ENCODE results near the gene PLPP1. TPM values are rescaled to one million over a fixed set of nuclear protein-coding genes. Genes with fewer than 3 reads are reported as not detected.

Gene PLPP1
- 75.9 TPM for total RNA-seq
- long read RNA-seq, transcript PLPP1-201 (6 exons, 1,550 nt): minor isoform, 95 of 237 reads
- long read RNA-seq, transcript PLPP1-202 (6 exons, 1,597 nt): major isoform, 110 of 237 reads
- long read RNA-seq, partial matches to known transcripts: 2 of 237 reads
- long read RNA-seq, other reads (novel, unspliced or antisense): 30 of 237 reads

DNA sequence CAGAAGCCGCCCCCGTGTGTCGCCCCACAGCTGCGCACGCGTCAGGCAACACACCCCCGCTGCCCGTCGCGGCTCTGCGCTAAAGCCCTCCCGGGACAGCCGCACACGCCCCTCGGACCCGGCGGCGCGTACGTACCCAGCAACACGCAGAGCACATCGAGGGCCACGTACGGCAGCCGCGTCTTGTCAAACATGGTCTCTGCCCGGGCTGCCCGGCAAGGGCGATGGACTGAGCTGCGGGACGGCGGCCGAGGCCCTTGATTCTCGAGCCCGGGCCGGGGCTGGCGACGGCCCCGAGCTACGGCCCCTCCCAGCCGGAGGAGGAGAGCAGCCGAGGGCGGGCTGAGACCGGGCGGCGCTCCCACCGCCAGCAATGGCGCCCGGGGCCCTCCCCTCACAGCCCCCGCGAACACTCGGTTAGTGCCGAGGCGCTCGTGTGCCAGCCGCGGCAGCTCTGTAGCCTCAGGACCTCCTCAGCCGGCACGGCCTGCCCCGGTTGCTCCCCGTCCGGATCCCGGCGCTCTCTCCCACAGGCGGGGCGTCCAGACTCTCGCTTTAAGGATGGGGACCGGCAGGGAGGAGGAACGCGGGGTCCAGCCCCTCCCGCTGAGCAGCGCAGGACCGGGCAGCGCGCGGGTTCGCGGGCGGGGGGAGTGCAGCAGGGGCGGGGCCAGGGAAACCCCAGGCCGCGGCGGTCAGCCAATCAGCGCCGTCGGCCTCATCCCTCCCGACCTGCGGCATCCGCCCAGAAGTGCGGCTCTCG, at the start of gene PLPP1:
PLPP1 (minus strand) TSS at position 529 of the 763 bp plus-strand sequence; CDS start at position 194, 335 bp downstream.
- DNase-seq (peak; percentile 94), ATAC-seq (ENCODE audit: poor library complexity) (peak; percentile 95)
- intact Hi-C loops (cut with DNase I): loop anchor here (5.0 to 10.0 kb wide), 3 partner anchors 43 to 150 kb away; no protein-coding TSS in a partner anchor

DNA sequence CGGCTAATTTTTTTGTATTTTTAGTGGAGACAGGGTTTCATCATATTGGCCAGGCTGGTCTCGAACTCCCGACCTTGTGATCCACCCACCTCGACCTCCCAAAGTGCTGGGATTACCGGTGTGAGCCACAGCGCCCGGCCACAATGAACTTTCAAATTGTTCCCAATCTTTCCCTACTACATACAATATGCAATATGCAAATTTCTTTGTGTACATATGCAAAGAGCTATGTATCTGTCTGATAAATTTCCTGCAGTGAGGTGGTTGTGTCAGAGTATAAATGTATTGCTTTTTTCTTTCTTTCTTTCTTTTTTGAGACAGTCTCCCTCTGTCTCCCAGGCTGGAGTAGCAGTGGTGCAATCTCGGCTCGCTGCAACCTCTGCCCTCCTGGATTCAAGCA, 48.8 kb upstream of the PLPP1 start:
- DNase-seq (no peak), ATAC-seq (ENCODE audit: poor library complexity) (no peak)
- intact Hi-C loops (cut with DNase I): no loop called here

DNA sequence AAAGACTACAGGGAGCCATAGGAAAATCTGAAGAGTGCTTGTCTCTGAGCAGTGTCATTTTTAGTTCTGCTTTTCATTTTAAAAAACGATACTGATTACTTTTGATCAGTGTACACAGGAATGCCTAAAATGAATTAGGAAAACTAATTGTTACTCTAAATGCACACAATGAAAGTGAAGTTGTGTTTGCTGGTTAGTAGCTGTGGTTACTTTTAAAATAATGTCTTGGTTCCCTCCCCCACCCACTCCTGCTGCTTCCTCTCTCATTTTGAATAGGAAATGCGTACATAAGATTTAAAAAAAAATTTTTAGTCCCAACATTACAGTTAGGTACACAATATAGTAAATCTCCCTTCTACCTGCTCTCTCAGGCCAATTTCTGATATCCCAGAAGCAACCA, 47.5 kb upstream of the PLPP1 start:
- DNase-seq: no peak
- ATAC-seq (ENCODE audit: poor library complexity): no peak
- intact Hi-C loops (cut with DNase I): no loop called here

DNA sequence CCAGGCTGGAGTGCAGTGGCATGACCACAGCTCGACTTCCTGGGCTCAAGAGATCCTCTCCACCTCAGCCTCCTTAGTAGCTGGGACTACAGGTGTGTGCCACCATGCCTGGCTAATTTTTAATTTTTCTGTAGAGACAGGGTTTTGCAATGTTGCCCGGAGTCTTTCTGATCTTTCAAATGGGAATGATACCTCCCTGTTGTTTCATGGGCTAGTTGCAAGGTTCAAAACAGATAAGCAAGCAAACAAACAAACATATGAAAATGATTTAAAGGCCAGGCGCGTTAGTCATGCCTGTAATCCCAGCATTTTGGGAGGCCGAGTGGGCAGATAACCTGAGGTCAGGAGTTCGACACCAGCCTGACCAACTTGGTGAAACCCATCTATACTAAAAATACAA, 45.3 kb upstream of the PLPP1 start:
- intact Hi-C loops (cut with DNase I): no loop called here
- ATAC-seq (ENCODE audit: poor library complexity) (no peak), DNase-seq (no peak)

DNA sequence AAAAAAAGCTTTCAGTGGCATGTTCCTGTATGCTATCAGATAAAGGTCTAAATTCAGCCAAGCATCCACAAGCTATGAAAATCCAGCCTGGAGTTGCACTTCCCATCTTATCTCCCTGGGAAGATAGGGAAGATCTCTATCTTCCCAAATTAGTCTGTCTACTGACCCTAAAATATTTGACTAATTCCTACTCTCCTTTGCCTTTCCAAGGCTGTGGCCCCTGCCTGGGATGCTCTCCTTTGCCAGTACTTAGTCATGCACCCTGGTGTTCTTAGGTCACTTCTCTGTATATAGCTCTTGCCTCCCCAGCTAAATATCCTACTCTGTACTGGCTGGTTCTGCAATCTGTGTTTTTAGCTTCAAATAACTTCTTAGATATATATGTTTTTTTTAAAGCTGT, 44.0 kb upstream of the PLPP1 start:
- DNase-seq: no peak
- intact Hi-C loops (cut with DNase I): loop anchor here (5.0 kb wide), 1 partner anchor 41 kb away; no protein-coding TSS in a partner anchor

DNA sequence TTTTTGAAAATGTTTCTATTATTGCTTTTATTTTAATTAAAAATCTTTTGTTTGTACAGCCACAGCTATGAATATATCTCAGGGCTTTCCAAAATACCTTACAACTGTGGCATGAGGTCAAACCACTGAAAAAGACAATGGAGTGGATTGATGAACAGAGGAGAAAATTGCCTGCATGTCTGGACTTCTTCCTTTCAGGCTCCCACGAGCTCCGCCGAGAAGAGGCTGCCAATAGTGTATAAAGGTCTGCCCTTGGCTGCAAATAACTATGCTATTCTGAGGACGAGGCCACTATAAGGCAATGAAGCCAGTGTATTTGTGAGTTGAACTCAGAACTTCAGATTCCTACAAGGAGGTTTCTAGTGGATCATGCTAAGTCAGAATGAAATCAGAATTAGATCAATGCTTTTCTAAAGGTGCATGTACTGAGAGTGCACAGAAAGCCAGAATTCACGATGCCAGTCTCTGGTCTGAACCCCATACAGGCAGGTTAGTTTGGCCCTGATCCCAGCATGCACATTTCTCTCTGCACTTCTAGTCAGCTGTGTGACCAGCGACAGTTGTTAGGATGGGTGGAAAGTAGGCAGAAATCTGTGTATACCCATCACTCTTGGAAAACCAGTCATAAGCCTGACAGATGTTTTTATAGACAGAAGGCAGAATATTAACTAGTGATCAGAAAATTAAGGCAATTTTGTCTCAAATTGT, 42.7 kb upstream of the PLPP1 start:
- intact Hi-C loops (cut with DNase I): loop anchor here (5.0 kb wide), 1 partner anchor 40 kb away; no protein-coding TSS in a partner anchor
- DNase-seq: peak; percentile 73

More for the DNA sequence above, 44.0 kb upstream of the PLPP1 start:
- ATAC-seq (ENCODE audit: poor library complexity): peak; percentile 70

DNA sequence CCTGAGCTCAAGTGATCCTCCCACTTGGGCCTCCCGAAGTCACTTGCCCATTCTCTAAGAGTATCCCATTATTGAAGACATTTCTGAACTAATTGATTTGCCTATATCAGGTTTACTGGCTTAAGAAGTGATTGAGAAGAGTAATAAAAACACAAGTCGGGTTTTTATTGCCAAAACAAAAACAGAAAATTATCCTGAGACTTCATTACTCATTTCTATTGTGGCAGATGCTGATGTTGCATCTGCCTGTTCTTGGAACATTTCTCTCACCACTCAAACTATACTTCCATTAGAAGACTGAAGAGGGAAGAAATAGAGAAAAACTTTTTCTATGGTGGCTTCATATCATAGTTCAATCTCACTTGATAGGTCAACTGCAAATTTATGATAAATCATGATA, 41.9 kb upstream of the PLPP1 start:
- intact Hi-C loops (cut with DNase I): loop anchor here (5.0 kb wide), 1 partner anchor 39 kb away; no protein-coding TSS in a partner anchor
- ATAC-seq (ENCODE audit: poor library complexity) (no peak), DNase-seq (no peak)

More for the DNA sequence above, 42.7 kb upstream of the PLPP1 start:
- ATAC-seq (ENCODE audit: poor library complexity): peak; percentile 94

DNA sequence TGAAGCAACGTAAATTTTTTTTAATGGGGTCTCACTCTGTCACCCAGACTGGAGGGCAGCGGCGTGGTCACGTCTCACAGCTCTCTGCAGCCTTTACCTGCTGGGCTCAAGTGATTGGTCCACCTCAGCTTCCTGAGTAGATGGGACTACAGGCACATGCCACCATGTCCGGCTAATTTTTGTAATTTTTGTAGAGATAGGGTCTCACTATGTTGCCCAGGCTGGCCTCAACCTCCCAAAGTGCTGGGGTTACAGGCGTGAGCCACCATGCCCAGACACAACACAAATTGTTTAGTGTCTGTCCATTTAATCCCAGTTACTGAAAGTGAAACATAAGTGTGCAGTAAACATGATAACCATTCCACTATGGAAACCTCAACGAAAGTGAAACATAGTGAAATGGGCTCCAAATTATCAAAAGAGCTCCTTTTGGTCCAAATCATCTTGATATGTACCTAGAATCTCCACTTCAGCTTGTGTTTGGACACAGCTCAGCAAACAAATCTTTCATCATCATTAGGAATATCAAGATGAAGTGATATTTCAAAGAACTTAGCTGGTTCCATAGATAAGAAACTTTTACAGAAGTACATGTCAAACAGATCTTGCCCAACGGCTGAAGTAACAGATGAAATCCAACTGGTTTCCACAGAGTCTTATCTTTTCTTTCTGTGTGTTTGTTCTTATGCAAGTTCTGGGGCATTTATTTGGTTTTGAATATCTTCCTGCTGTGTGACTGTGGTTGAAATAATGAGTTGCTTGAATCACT, 41.2 kb upstream of the PLPP1 start:
- DNase-seq: no peak
- intact Hi-C loops (cut with DNase I): loop anchor here (5.0 kb wide), 1 partner anchor 39 kb away; no protein-coding TSS in a partner anchor
- peak; percentile 26 for ATAC-seq (ENCODE audit: poor library complexity)

DNA sequence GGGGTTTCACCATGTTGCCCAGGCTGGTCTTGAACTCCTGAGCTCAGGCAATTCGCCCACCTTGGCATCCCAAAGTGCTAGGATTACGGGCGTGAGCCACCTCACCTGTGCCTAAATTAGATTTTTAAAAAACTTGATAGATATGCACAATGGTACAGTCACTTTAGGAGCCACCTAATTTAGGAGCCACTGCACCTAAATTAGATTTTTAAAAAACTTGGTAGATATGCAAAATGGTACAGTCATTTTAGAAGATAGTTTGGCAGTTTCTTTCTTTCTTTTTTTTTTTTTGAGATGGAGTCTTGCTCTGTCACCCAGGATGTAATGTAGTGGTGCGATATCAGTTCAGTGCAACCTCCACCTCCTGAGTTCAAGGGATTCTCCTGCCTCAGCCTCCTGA, 37.8 kb upstream of the PLPP1 start:
- intact Hi-C loops (cut with DNase I): no loop called here
- ATAC-seq (ENCODE audit: poor library complexity) (no peak), DNase-seq (no peak)

DNA sequence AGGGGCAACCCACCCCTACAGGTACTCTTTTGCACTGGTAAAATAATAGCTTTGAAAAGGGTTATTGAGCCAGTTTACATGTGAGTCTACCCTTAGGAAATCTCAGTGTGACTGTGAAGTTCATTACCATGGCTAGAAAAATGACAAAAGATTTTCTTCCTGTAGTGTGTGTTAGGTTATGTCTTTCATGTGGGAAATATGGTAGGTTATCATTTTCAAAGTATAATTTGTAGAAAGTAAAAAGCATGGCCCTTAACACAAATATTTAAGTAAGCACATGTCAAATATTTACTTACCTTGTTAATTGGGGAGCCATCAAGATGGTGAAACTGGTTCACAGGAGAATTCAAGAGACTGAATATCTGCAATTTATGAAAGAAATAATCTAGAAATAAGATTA, 37.3 kb upstream of the PLPP1 start:
- intact Hi-C loops (cut with DNase I): no loop called here
- ATAC-seq (ENCODE audit: poor library complexity): no peak
- no peak for DNase-seq

DNA sequence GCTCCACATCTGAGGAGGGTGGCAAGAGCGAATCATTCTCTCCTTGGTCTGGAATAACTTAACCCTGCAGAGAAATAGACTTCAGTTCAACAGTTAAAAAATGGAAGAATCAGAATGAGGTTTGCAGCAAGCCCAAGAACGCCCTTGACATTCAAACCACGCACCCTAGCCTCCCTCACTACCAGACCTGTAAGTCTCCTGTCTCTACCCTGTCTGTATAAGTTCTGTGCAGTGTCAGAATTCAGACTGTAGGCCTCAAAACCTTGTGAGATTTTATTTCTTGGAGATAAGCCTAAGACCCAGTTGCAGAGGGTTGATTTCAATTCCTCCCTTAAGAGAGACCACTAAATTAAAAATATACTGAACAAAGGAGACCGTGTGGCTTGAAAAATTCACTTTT, 35.8 kb upstream of the PLPP1 start:
- ATAC-seq (ENCODE audit: poor library complexity) (no peak), DNase-seq (no peak)
- intact Hi-C loops (cut with DNase I): no loop called here

DNA sequence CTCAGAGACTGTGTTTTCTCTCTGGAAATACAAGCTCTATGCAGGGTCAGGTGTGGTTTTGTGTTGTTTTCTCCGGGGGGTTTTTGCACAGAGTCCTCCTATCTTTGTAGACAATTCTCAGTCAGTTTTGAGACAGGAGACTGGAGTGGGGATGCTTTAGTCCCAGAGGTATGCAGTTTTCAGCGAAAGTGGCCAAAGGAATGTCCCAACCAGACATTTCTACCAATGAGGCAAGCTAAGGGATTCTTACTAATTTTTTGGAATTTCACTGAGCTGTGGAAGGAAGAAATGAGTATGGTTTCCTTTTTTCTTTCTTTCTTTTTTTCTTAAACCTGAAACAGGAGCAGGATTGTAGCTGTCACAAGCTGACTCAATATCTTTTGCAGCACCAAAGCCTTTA, 35.3 kb upstream of the PLPP1 start:
- intact Hi-C loops (cut with DNase I): no loop called here
- DNase-seq (no peak), ATAC-seq (ENCODE audit: poor library complexity) (no peak)

DNA sequence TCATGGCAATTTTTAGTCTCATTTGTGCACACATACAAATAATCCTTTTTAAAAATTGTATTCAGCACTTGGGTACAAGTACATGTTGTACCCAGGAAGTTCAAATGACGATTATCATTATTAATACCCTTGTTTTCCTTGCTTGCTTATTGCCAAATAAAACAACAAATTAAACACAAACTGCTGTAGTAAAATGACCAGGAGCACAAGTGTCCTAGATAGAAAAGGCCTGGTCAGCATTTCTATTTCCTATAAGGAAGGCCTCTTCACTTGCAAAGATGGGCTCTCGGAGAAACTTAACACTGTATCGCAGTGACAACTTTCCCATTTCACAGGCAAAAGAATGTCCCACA, 34.7 kb upstream of the PLPP1 start:
- intact Hi-C loops (cut with DNase I): no loop called here
- DNase-seq (no peak), ATAC-seq (ENCODE audit: poor library complexity) (no peak)

DNA sequence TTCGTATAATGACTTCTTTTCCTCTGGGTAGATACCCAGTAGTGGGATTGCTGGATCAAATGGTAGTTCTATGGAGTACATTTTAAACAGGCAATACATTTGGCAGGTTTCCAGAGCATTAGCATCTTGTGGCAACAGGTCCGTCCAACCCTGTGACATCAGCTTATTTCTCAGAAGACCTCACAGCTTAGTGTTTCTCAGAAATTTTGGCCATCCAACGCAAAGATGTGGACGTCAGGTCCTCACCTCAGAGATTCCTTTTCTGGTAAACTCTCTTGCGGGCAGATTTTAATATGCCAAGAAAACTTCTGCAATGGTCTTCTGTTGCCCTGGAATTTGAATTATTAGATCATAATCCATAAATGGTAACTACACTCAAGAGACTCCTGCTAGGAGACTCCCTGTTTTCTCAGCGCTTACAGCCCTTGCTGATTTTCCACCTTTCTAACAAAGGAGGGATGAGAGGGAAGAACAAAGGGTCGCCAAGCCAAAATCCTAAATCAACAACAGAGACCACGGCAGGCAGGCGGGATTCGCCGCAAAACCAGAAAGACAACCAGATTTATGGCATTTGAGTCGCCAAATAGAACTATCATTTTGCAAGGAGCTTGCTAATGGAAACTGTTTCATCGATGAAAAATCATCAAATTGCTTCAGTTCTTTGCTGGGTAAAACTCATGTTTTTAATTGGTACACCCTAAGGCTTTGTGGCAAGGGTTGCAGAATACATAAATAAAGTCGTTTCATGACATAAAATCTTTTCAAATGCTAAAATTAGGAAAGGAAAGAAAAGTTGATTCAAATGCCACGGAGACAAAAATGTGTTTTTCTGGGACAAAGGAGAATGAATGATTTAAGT, 34.1 kb upstream of the PLPP1 start:
- DNase-seq: no peak
- intact Hi-C loops (cut with DNase I): no loop called here
- ATAC-seq (ENCODE audit: poor library complexity): no peak

DNA sequence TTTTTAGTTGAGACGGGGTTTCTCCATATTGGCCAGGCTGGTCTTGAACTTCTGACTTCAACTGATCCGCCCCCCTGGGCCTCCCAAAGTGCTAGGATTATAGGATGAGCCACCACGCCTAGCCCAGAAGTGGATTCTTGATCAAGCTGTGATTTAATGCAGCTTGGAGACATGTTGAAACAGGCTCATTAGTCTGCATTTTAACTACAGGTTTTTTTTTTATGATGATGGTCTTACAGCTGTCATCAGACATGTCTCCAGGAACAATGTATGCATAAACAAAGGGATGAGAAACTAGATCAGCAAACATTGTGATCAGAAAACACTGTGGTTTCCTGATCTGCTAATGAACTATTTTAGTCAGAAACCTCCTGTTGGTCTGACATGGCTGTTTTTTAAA, 30.0 kb upstream of the PLPP1 start:
- DNase-seq: no peak
- ATAC-seq (ENCODE audit: poor library complexity): no peak
- intact Hi-C loops (cut with DNase I): no loop called here

DNA sequence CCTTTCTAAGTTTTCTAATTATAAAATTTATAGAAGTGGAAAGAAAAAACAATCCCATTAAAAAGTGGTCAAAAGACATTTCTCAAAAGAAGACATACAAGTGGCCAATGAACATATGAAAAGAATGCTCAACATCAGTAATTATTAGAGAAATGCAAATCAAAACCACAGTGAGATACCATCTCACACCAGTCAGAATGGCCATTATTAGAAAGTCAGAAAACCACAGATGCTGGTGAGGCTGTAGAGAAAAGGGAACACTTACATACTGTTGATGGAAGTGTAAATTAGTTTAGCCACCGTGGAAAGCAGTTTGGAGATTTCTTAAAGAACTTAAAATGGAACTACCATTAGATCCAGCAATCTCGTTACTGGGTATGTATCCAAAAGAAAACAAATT, 23.7 kb upstream of the PLPP1 start:
- DNase-seq (no peak), ATAC-seq (ENCODE audit: poor library complexity) (no peak)
- intact Hi-C loops (cut with DNase I): no loop called here

DNA sequence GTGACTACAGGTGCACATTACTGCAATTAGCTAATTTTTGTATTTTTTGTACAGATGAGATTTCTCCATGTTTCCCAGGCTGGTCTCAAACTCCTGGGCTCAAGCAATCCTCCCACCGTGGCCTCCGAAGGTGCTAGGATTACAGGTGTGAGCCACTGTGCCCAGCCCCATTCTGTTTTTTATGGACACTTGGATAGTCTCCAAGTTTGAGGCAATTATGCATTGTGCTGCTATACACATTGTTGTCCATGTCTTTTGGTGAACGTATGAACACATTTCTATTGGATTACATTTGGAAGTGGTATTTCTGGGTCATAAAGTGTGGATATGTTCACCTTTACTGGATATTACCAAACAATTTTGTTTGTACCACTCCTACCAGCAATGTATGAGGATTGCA, 22.4 kb upstream of the PLPP1 start:
- intact Hi-C loops (cut with DNase I): no loop called here
- ATAC-seq (ENCODE audit: poor library complexity): no peak
- DNase-seq: no peak

DNA sequence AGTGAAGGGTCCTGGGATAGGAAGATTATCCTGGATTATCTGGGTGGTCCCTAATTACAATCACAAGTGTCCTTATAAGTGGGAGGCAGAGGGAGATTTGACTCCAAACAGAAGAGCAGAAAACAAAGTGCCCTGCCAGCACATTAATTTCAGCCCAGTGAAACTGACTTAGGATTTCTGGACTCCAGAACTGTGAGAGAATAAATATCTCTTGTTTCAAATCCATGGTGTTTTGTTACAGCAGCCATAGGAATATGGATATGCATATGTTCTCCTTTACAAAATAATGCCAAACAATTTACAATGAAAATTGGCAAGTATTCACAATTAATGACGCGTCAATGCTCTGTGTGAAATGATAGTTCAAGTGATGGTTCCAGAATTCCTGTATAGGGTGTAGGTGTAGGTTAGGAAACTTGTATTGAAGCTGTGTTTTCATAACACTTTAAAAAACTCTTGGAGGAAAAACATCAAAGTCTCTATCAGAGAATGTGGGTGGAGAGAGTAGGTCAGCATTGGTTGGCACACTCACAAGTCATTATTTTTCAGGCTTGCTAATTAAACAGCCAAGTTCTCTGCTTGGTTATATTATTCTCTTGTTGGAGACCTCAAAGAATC, 19.9 kb upstream of the PLPP1 start:
- DNase-seq (no peak), ATAC-seq (ENCODE audit: poor library complexity) (no peak)
- intact Hi-C loops (cut with DNase I): no loop called here
